ENCODE data around the gene CLDN9.

- TF ChIP-seq EZH2 (IDR thresholded peaks at IDR 0.05) (no peak), POLR2AphosphoS5 (IDR thresholded peaks at IDR 0.05; ENCODE audit: borderline replicate concordance, low read depth, low read length) (peak; percentile 74; the same call in 1 of the 2 replicates), FOXP2 (optimal IDR thresholded peaks at IDR 0.05; ENCODE audit: control extremely low read depth, extremely low read length, insufficient read depth) (peak; percentile 44)
Observed at GRCh38 chr16:3059041-3059722, 46.5 kb downstream of the CLDN9 start.
